Ovary (tissue), 10 donors: Measurements from ENCODE around the gene CERKL. TPM values are rescaled to one million over a fixed set of nuclear protein-coding genes. Genes with fewer than 3 reads are reported as not detected.
"Not testable (repeated sequence)": the region's sequence is repeated elsewhere in the genome, so short reads cannot be mapped to it uniquely, and the experiment has no call there.

Experiments used
- DNase-seq, 5 donors: peaks; one replicate each; pipeline ENCODE4 v3.0.0-alpha.2; 2019 to 2020
- H3K27ac ChIP-seq, 2 donors: fragments of 200-600 bp; one replicate each; pipeline versions ENCODE4 v1.5.1 to v1.8.0; 2019 to 2022
- H3K27me3 ChIP-seq: fragments of 200-600 bp; one replicate; pipeline ENCODE4 v1.8.0; 2022
- H3K36me3 ChIP-seq: fragments of 200-600 bp; sonication (generic); one replicate; pipeline ENCODE4 v1.5.1; 2019
- H3K4me1 ChIP-seq: one replicate; pipeline ENCODE4 v1.8.1; 2013; ENCODE audit warnings: mild to moderate bottlenecking, moderate library complexity; ENCODE audit not compliant: insufficient read depth
- H3K4me3 ChIP-seq: fragments of 200-600 bp; sonication (generic); one replicate; pipeline ENCODE4 v1.5.1; 2017
- H3K9me3 ChIP-seq, 2 donors: fragments of 200-600 bp in 1 of 2; sonication (generic) in 1 of 2; one replicate each; pipeline versions ENCODE4 v1.5.1 to v1.8.1; 2013 to 2019; ENCODE audit warnings: mild to moderate bottlenecking in 1 of 2, moderate library complexity in 1 of 2
- EP300 ChIP-seq: sonication (generic); formaldehyde crosslinking; IDR thresholded peaks from one replicate; pipeline ENCODE4 v1.6.1; 2017; ENCODE audit warnings: antibody characterized with exemption
- POLR2A ChIP-seq: fragments of 450-650 bp; IDR thresholded peaks from one replicate; pipeline ENCODE4 v1.6.1; 2017; ENCODE audit warnings: antibody characterized with exemption, mild to moderate bottlenecking, moderate library complexity
- WGBS, 3 donors: extraction: QIAGEN DNeasy Blood & Tissue Kit in 1 of 3; methylation state at CpG; one replicate each; pipeline versions ENCODE4 v1.1.5 to v1.1.7; 2013 to 2017; 5-methylcytosine and 5-hydroxymethylcytosine counted together
- intact Hi-C, 4 donors: fragments of 100-400 bp; cut with DNase I; formaldehyde crosslinking; loops; one replicate each; pipeline versions ENCODE4 v1.11.0 to v1.15.1; 2022 to 2023
- long read RNA-seq, 3 donors: library from polyadenylated mRNA in 2 of 3; unstranded in 2 of 3; transcript quantifications; one replicate each; pipeline ENCODE4 v2.0.0 and lab custom pipeline, GENCODE V29; 2021 to 2026
- polyA plus RNA-seq, 2 donors: library from polyadenylated mRNA; stranded (reverse); fragments of 200-250 nt in 1 of 2; fragments of 350-450 nt in 1 of 2; fragmentation: Illumina TruSeq in 1 of 2; extraction: RNeasy Lipid Tissue Mini Kit (QIAGEN cat#74804) in 1 of 2; gene quantifications; one replicate each; pipeline ENCODE4 v1.2.3, GENCODE V29; 2013 to 2014
- total RNA-seq, 7 donors: library from RNA; depleted of rRNA in 2 of 7; stranded (reverse); fragments of >200 nt in 2 of 7; fragmentation: NEBNext Ultra II Directional in 3 of 7; extraction: Animal tissue kit (Norgen Biotek cat#: 25700) in 3 of 7; gene quantifications; one replicate each; pipeline versions ENCODE4 v1.1.0 to v1.2.4, GENCODE V29; 2016 to 2023
- TF ChIP-seq, protein P1 (sequence below), 3 donors: fragments of 450-650 bp in 2 of 3; fragments of 200-600 bp in 1 of 3; IDR thresholded peaks; one replicate each; pipeline versions ENCODE4 v1.5.1 to v1.8.0; 2016 to 2022; ENCODE audit warnings: antibody characterized with exemption in 3 of 3, mild to moderate bottlenecking in 1 of 3
- donor health status: DM: no; HTN: no; CAD: no; lungs with moderate emphysema.
- donor health status: DM: no; HTN: no; CAD: no.
- donor health status: Bipolar disorder and iron deficiency.
- donor health status: DM: yes; HTN: yes; CAD: no.
- donor health status: DM: no; HTN: no; CAD: no.
- donor health status: DM: yes; HTN: yes; CAD: no.

CERKL gene, protein sequence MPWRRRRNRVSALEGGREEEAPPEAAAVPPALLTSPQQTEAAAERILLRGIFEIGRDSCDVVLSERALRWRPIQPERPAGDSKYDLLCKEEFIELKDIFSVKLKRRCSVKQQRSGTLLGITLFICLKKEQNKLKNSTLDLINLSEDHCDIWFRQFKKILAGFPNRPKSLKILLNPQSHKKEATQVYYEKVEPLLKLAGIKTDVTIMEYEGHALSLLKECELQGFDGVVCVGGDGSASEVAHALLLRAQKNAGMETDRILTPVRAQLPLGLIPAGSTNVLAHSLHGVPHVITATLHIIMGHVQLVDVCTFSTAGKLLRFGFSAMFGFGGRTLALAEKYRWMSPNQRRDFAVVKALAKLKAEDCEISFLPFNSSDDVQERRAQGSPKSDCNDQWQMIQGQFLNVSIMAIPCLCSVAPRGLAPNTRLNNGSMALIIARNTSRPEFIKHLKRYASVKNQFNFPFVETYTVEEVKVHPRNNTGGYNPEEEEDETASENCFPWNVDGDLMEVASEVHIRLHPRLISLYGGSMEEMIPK
- total RNA-seq = 1 to 10 TPM in 1 of 7 donors, under 1 TPM in 4, not detected in 2; 0.12 to 6.5 (median 0.37) TPM
- polyA plus RNA-seq = under 1 TPM; 0.11 to 0.13 TPM
- long read RNA-seq, donor 1 = 0 reads
- long read RNA-seq, donor 2 = 0 reads
- long read RNA-seq, donor 3, partial matches to known transcripts = 0 of 1 reads
- long read RNA-seq, donor 3, other reads (novel, unspliced or antisense) = 0 of 1 reads

DNA sequence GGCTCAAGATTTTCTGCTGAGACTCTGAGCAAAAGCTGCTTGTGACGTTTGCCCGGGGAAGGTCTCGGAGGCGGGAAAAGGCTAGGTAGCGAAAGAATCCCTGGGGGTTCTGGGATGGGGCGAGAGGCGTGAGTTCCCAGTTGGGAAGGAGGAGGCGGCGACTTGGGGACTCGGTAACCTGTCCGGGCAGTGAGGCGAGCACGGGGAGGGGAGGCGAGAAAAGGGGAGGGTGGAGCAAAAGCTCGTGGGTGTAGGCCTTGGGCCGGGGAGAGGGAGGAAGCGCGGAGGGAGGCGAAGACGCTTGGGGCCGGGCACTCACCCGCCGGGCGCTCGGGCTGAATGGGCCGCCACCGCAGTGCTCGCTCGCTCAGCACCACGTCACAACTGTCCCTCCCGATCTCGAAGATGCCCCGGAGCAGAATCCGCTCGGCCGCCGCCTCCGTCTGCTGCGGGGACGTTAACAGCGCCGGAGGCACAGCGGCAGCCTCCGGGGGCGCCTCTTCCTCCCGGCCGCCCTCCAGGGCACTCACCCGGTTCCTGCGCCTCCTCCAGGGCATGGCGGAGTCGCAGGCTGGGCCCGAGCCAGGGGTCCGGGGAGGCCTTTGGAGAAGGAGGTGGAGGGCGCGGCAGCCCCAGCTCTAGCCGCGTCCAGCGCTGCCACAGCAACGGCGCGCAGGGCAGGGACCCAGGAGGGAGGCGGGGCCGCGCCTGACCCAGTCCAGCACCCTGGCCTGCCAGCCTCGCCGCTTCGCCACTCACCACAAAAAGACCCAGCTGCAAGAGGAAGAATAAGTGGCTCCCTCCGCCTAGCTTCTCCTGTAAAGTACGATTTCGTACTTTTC, at the start of gene CERKL:
Gene CERKL, minus strand, starts transcription at position 656 of the 842 bp plus-strand sequence. Its CDS starts 99 bp downstream, at position 557.
- Histone ChIP-seq H3K4me3 (peak within 1 kb of the TSS; percentile 29), H3K27me3 (no peaks in the 10 kb centered on the region), H3K27ac (no peak within 1 kb of the TSS), H3K4me1 (no peaks in the 10 kb centered on the region), H3K36me3 (no peaks in the 10 kb centered on the region), H3K9me3 (no peaks in the 10 kb centered on the region)
- intact Hi-C loops = no loop called here
- 3 to 6% (median 4%) methylated on average over 58 to 70 of the region's 70 CpGs for WGBS, 3 donors
- TF ChIP-seq EP300 = no peak
- TF ChIP-seq POLR2A = no peak
- TF ChIP-seq, protein P1, sequence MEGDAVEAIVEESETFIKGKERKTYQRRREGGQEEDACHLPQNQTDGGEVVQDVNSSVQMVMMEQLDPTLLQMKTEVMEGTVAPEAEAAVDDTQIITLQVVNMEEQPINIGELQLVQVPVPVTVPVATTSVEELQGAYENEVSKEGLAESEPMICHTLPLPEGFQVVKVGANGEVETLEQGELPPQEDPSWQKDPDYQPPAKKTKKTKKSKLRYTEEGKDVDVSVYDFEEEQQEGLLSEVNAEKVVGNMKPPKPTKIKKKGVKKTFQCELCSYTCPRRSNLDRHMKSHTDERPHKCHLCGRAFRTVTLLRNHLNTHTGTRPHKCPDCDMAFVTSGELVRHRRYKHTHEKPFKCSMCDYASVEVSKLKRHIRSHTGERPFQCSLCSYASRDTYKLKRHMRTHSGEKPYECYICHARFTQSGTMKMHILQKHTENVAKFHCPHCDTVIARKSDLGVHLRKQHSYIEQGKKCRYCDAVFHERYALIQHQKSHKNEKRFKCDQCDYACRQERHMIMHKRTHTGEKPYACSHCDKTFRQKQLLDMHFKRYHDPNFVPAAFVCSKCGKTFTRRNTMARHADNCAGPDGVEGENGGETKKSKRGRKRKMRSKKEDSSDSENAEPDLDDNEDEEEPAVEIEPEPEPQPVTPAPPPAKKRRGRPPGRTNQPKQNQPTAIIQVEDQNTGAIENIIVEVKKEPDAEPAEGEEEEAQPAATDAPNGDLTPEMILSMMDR (IDR thresholded peaks at IDR 0.05) = no peak
- DNase-seq = peak in 1 of 5 donors; percentile 10

DNA sequence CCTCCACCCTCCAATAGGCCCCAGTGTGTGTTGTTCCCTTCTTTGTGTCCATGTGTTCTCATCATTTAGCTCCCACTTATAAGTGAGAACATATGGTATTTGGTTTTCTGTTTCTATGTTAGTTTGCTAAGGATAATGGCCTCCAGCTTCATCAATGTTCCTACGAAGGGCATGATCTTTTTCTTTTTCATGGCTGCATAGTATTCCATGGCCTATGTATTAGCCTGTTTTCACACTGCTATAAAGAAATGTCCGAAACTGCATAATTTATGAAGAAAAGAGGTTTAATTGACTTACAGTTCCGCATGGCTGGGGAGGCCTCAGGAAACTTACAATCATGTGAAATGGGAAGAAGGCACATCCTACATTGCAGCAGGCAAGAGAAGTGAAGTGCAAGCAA, 45.6 kb upstream of the CERKL start:
- H3K27ac ChIP-seq, H3K9me3 ChIP-seq, H3K27me3 ChIP-seq, H3K36me3 ChIP-seq, H3K4me3 ChIP-seq, intact Hi-C loops, H3K4me1 ChIP-seq, DNase-seq: not testable (repeated sequence)
- 87 to 89% (median 87%) methylated on average over 3 of the region's 3 CpGs for WGBS, 3 donors

DNA sequence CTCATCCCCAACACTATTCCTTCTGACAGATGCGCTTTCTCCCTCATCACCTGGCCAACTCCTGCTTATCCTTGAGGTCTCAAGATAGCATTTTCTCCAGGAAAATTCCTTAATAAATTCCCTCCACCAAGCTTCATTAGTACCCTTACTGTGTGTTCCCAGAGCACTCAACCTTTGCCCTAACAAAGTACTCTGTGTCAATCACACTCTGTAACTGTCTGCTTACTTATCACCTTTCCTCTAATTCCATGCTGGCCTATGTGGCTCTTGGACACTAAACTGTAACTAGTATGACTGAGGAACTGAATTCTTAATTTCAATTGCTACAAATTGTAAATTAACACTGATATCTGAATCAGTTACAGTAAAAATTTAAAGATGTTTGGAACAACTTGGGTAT, 41.3 kb upstream of the CERKL start:
- H3K27ac ChIP-seq = no peak overlapping the region
- no peaks in the 10 kb centered on the region for H3K36me3 ChIP-seq
- no peaks in the 10 kb centered on the region for H3K9me3 ChIP-seq
- DNase-seq = no peak
- no peak for TF ChIP-seq POLR2A
- TF ChIP-seq, protein P1 (IDR thresholded peaks at IDR 0.05) = no peak
- TF ChIP-seq EP300 = no peak
- intact Hi-C loops = no loop called here
- H3K27me3 ChIP-seq = no peaks in the 10 kb centered on the region
- WGBS, 3 donors = 90 to 93% (median 92%) methylated on average over 1 of the region's 1 CpG
- no peaks in the 10 kb centered on the region for H3K4me1 ChIP-seq
- no peak overlapping the region for H3K4me3 ChIP-seq

DNA sequence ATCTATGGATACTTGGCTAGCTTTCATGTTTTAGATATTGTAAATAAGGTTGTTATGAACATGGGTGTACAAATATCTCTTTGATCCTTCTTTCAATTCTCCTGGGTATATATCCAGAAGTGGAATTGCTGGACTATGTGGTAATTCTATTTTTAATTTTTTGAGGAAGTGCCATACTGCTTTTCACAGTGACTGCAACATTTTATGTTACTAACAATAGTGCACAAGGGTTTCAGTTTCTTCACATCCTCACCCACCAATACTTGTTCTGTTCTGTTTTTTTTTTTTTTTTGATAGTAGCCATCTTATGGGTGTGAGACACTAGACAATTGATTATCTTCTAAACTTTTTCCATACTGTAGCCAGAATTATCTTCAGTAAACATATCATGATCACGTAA, 40.7 kb upstream of the CERKL start:
- H3K4me1 ChIP-seq = no peaks in the 10 kb centered on the region
- WGBS, 3 donors = 76 to 97% (median 80%) methylated on average over 1 of the region's 1 CpG
- H3K36me3 ChIP-seq = no peaks in the 10 kb centered on the region
- no peak for DNase-seq
- no peaks in the 10 kb centered on the region for H3K9me3 ChIP-seq
- no peak for TF ChIP-seq POLR2A
- TF ChIP-seq, protein P1 (IDR thresholded peaks at IDR 0.05) = no peak
- no peak for TF ChIP-seq EP300
- no peaks in the 10 kb centered on the region for H3K27me3 ChIP-seq
- intact Hi-C loops = no loop called here
- no peak overlapping the region for H3K27ac ChIP-seq
- no peak overlapping the region for H3K4me3 ChIP-seq
